Vagina (tissue), 2 donors: Measurements from ENCODE around the gene EHBP1. TPM values are rescaled to one million over a fixed set of nuclear protein-coding genes. Genes with fewer than 3 reads are reported as not detected.
A peak's percentile ranks its signal among the peaks of the same experiment; 100 is the strongest.

Experiments used
- DNase-seq, 2 donors: peaks; one replicate each; pipeline ENCODE4 v3.0.0-alpha.2; 2017; ENCODE audit errors: extremely low spot score in 2 of 2
- H3K27ac ChIP-seq: fragments of 200-600 bp; sonication (generic); one replicate; pipeline ENCODE4 v1.5.1; 2019
- H3K27me3 ChIP-seq: fragments of 200-600 bp; sonication (generic); one replicate; pipeline ENCODE4 v1.5.1; 2019
- H3K36me3 ChIP-seq, 2 donors: fragments of 200-600 bp; sonication (generic); one replicate each; pipeline ENCODE4 v1.5.1; 2017 to 2019
- H3K4me1 ChIP-seq: fragments of 200-600 bp; sonication (generic); one replicate; pipeline ENCODE4 v1.5.1; 2019
- H3K4me3 ChIP-seq, 2 donors: fragments of 200-600 bp; sonication (generic); 1 replicate in 1 of 2; 2 replicates in 1 of 2; pipeline ENCODE4 v1.5.1; 2016 to 2019
- H3K9me3 ChIP-seq: fragments of 200-600 bp; sonication (generic); one replicate; pipeline ENCODE4 v1.5.1; 2019
- CTCF ChIP-seq, 3 experiments: fragments of 450-650 bp in 2 of 3; fragments of 200-600 bp in 1 of 3; sonication (generic) in 1 of 3; IDR thresholded peaks; one replicate each; pipeline ENCODE4 v1.5.1; 2017 to 2019; ENCODE audit warnings: antibody characterized with exemption in 3 of 3, mild to moderate bottlenecking in 2 of 3, moderate library complexity in 2 of 3
- POLR2A ChIP-seq, 2 donors: fragments of 450-650 bp; IDR thresholded peaks; one replicate each; pipeline ENCODE4 v1.6.1; 2017; ENCODE audit warnings: antibody characterized with exemption in 2 of 2, mild to moderate bottlenecking in 2 of 2, moderate library complexity in 2 of 2
- POLR2AphosphoS5 ChIP-seq, 2 donors: sonication (generic); formaldehyde crosslinking; IDR thresholded peaks; one replicate each; pipeline ENCODE4 v1.9.0; 2017; ENCODE audit warnings: antibody characterized with exemption in 2 of 2, mild to moderate bottlenecking in 2 of 2, low read depth in 1 of 2; ENCODE audit not compliant: insufficient read depth in 1 of 2
- intact Hi-C: fragments of 100-400 bp; cut with DNase I; formaldehyde crosslinking; loops from one replicate; pipeline ENCODE4 v1.15.1; 2023
- total RNA-seq: library from RNA; depleted of rRNA; stranded (reverse); fragments of >200 nt; gene quantifications from one replicate; pipeline ENCODE4 v1.2.3, GENCODE V29; 2016

EHBP1 gene
- total RNA-seq, 1 donor from 2014 or later: 97.7 TPM

- intact Hi-C loops: no loop called here
- no peak overlapping the region for H3K27ac ChIP-seq
- H3K9me3 ChIP-seq: no peaks in the 10 kb centered on the region
- no peaks in the 10 kb centered on the region for H3K27me3 ChIP-seq
- DNase-seq: no peak
- no peaks in the 10 kb centered on the region for H3K4me1 ChIP-seq
- peaks cover 0 to 23% of the 10 kb centered on the region in 2 donors for H3K36me3 ChIP-seq
- no peak for TF ChIP-seq POLR2A (IDR thresholded peaks at IDR 0.05)
- no peak for TF ChIP-seq CTCF (IDR thresholded peaks at IDR 0.05)
- TF ChIP-seq POLR2AphosphoS5 (IDR thresholded peaks at IDR 0.05; ENCODE audit: insufficient read depth in 1 of 2, low read depth in 1 of 2): no peak
- no peak overlapping the region for H3K4me3 ChIP-seq
These were observed 152.8 kb downstream of the EHBP1 start for GRCh38 chr2:62858231-62858832.

GRCh38 chr2:62868947-62869346 is 163.4 kb downstream of the EHBP1 start:
- no peaks in the 10 kb centered on the region for H3K4me1 ChIP-seq
- no peak overlapping the region for H3K27ac ChIP-seq
- peaks cover 0 to 36% of the 10 kb centered on the region in 2 donors for H3K36me3 ChIP-seq
- no peaks in the 10 kb centered on the region for H3K27me3 ChIP-seq
- H3K9me3 ChIP-seq: peaks cover 3% of the 10 kb centered on the region
- no peak for DNase-seq
- TF ChIP-seq CTCF (IDR thresholded peaks at IDR 0.05): no peak
- TF ChIP-seq POLR2A (IDR thresholded peaks at IDR 0.05): no peak
- no peak for TF ChIP-seq POLR2AphosphoS5 (IDR thresholded peaks at IDR 0.05; ENCODE audit: insufficient read depth in 1 of 2, low read depth in 1 of 2)
- H3K4me3 ChIP-seq: no peak overlapping the region
- intact Hi-C loops: no loop called here

- intact Hi-C loops: no loop called here
These were observed 165.5 kb downstream of the EHBP1 start for GRCh38 chr2:62870966-62871365.

GRCh38 chr2:62871506-62871905 is 166.0 kb downstream of the EHBP1 start:
- DNase-seq: no peak
- intact Hi-C loops: no loop called here
- Histone ChIP-seq H3K27ac (no peak overlapping the region), H3K36me3 (peaks cover 0 to 31% of the 10 kb centered on the region in 2 donors), H3K4me1 (no peaks in the 10 kb centered on the region), H3K4me3 (no peak overlapping the region), H3K9me3 (peaks cover 3% of the 10 kb centered on the region), H3K27me3 (no peaks in the 10 kb centered on the region)
- no peak for TF ChIP-seq POLR2AphosphoS5 (IDR thresholded peaks at IDR 0.05; ENCODE audit: insufficient read depth in 1 of 2, low read depth in 1 of 2)
- no peak for TF ChIP-seq CTCF (IDR thresholded peaks at IDR 0.05)
- no peak for TF ChIP-seq POLR2A (IDR thresholded peaks at IDR 0.05)

More at GRCh38 chr2:62870966-62871365, 165.5 kb downstream of the EHBP1 start:
- DNase-seq: no peak
- Histone ChIP-seq H3K27me3 (no peaks in the 10 kb centered on the region), H3K9me3 (peaks cover 3% of the 10 kb centered on the region), H3K36me3 (peaks cover 0 to 35% of the 10 kb centered on the region in 2 donors), H3K4me1 (no peaks in the 10 kb centered on the region), H3K4me3 (no peak overlapping the region), H3K27ac (no peak overlapping the region)
- no peak for TF ChIP-seq CTCF (IDR thresholded peaks at IDR 0.05)
- TF ChIP-seq POLR2AphosphoS5 (IDR thresholded peaks at IDR 0.05; ENCODE audit: insufficient read depth in 1 of 2, low read depth in 1 of 2): peak in 1 of 2 donors; percentile 43

- Histone ChIP-seq H3K36me3 (peaks cover 0 to 40% of the 10 kb centered on the region in 2 donors), H3K27ac (no peak overlapping the region), H3K4me1 (no peaks in the 10 kb centered on the region), H3K9me3 (peaks cover 3% of the 10 kb centered on the region), H3K4me3 (no peak overlapping the region), H3K27me3 (no peaks in the 10 kb centered on the region)
- intact Hi-C loops: no loop called here
- TF ChIP-seq POLR2A (IDR thresholded peaks at IDR 0.05) (no peak), POLR2AphosphoS5 (IDR thresholded peaks at IDR 0.05; ENCODE audit: insufficient read depth in 1 of 2, low read depth in 1 of 2) (no peak), CTCF (IDR thresholded peaks at IDR 0.05) (no peak)
- DNase-seq: no peak
These were observed 168.1 kb downstream of the EHBP1 start for GRCh38 chr2:62873603-62874002.
